Stimulated activated CD8-positive, alpha-beta memory T cell treated with anti-CD3 and anti-CD28 coated beads, Interleukin-4, amount 100 ng/mL, for 4 hours (primary cell): ENCODE measurements around the gene ERBB4.

ENCODE experiments used
- DNase-seq, 2 donors: peaks; one replicate each; pipeline ENCODE4 v3.0.0-alpha.2; 2020; ENCODE audit warnings: low read depth in 2 of 2, low spot score in 1 of 2

ERBB4 gene

GRCh38 chr2:211939177-211939576 lies 599.4 kb downstream of the ERBB4 start:
- DNase-seq: no peak

GRCh38 chr2:211934811-211935210 lies 603.8 kb downstream of the ERBB4 start:
- DNase-seq: no peak

DNA sequence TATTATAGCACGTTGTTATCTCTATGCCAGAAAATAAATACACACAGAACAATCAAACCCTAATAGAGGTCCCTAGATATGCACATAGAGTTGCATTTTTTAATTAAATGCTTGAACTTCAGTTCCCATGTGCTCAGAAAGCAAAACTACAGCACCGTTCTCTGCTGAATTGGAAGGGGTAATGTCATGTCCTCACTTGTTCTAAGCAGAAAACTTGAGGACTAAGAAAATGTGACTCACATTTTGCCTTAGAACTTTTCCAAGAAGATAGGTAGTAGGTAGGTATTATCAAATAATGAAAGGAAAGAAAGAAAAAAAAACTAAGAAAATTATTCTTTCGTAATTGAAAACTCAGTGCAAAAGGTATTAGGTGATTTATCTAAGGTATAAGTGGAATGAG lies 607.3 kb downstream of the ERBB4 start:
- DNase-seq: no peak

GRCh38 chr2:211930331-211930730 lies 608.3 kb downstream of the ERBB4 start:
- no peak for DNase-seq

GRCh38 chr2:211928201-211928600 lies 610.4 kb downstream of the ERBB4 start:
- no peak for DNase-seq

- no peak for DNase-seq
Measured at GRCh38 chr2:211923019-211923418, 615.6 kb downstream of the ERBB4 start.

- no peak for DNase-seq
Measured at GRCh38 chr2:211903961-211904360, 634.6 kb downstream of the ERBB4 start.

GRCh38 chr2:211901226-211901846 lies 637.3 kb downstream of the ERBB4 start:
- DNase-seq: no peak

DNA sequence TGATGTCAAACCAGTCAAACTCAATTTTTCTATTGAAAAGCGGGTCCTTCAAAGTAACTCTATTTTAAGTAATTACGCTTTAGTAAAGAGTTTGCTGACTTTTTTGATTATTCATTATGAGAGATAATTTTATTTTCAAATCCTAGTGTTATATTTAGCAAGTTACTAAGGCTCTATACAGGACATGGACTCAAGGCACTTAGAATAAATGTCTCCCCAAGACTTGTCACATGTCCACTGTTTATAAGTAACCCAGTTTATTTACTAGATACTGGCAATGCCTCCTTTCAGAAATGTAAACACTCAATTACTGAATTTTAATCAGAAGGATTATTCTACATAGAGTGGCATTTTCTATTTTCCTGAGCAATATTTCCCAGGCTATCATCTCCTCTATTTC lies 638.1 kb downstream of the ERBB4 start:
- DNase-seq: no peak

DNA sequence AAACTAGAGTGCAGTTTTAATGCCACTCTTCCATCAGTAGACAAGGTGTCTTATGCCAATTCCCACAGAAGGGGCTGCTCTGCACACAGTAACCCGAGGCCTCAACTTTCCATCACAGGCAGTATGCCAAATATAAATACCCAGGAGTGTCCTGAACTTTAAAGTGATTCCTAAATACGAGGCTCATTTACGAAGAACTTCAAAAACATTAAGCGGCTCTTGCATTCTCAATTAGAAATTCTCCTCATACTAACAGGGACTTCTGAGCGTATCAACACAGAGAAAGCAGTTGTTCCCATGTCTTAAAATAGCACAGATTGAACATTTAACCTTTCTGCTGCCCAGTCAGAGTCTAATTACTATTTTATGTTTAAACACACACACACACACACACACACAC lies 638.6 kb downstream of the ERBB4 start:
- DNase-seq: no peak

DNA sequence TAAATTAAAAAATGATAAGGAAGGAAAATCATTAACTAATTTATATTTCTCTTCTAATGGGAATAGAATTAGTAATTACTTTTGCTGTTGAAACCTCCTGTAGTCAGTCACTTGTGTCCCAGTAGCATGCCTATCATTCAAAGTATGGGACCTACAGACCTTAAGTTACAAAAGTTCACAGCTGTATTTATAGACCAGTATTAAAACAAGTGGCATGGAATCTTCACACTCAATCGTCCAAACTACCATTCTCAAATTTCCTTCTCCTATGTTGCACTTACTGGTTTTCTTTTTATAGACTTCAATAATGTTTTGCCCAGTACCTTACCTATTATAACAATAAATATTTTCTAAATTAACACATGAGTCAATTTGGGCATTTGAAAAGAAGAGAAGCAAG lies 639.9 kb downstream of the ERBB4 start:
- DNase-seq: no peak

GRCh38 chr2:211881449-211881848 lies 657.2 kb downstream of the ERBB4 start:
- DNase-seq: no peak

GRCh38 chr2:211879323-211879722 lies 659.3 kb downstream of the ERBB4 start:
- no peak for DNase-seq

DNA sequence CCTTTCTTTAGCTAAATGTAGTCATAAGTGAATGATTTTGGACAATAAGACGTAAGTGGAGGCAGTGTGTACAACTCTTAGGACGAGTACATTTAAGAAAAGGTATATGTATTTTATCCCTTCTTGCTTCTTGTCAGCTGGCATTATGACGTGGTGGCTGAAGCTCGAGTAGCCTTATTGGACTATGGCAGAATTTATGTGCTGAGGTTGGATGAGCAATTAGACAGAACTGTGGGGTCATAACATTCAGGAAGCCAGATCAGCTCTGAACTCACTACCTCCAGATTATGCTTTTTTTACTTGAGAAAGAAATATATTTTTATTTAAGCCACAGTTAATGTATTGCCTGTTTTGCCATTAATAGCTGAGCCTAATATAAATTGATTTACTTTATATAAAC lies 661.5 kb downstream of the ERBB4 start:
- DNase-seq: no peak

DNA sequence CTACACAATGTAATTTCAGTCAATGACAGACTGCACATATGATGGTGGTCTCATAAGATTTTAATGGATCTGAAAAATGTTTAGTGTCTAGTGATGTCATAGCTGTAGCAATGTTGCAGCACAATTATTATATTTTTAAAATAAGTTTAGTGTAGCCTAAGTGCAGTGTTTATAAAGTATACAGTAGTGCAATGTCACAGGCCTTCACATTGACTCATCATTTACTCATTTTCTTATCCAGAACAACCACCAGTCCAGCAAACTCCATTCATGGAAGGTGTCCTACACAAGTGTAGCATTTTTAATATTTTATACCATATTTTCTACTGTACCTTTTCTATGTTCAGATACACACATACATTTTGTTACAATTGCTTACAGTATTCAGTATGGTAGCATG lies 663.1 kb downstream of the ERBB4 start:
- DNase-seq: no peak

- no peak for DNase-seq
Measured at GRCh38 chr2:211868996-211869533, 669.5 kb downstream of the ERBB4 start.

GRCh38 chr2:211867845-211868451 lies 670.7 kb downstream of the ERBB4 start:
- no peak for DNase-seq

DNA sequence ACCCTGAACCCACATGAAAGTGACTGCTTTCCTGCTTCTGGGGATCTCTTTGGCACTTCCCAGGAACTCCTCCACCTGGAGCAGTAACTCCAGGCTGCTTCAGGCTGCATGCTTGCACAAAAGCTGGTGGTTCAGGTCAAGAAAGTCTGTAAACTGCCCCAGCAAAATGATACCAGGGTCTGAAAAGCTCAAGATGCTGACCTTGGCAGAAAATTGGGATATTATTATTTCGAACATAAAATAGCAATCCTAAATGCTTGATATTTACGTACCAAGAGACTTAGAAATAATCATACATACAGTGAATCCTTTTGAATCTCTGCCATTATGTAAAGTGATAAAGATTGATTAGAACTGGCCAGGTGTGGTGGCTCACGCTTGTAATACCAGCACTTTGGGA lies 674.3 kb downstream of the ERBB4 start:
- no peak for DNase-seq

GRCh38 chr2:211860224-211860623 lies 678.4 kb downstream of the ERBB4 start:
- no peak for DNase-seq

- DNase-seq: no peak
Measured at GRCh38 chr2:211854832-211855231, 683.8 kb downstream of the ERBB4 start.

DNA sequence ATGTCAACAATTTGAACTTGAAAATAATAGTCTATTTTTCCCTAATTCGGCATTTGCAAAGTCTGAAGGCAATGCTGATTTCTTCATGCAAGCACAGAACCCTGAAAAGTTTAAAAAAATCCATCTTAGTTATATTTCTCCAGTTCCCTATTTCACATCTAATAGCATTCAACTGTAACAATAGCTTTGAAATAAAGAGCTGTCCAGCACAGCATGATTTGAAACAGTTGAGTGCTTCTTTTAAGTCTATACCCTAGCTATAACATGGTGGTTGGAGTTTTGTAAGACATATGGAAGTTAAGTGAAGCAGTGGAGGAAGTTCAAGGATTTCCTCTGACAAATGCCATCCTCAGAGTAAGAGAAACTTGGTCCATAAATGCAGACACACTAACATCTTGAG lies 691.9 kb downstream of the ERBB4 start:
- DNase-seq: no peak

DNA sequence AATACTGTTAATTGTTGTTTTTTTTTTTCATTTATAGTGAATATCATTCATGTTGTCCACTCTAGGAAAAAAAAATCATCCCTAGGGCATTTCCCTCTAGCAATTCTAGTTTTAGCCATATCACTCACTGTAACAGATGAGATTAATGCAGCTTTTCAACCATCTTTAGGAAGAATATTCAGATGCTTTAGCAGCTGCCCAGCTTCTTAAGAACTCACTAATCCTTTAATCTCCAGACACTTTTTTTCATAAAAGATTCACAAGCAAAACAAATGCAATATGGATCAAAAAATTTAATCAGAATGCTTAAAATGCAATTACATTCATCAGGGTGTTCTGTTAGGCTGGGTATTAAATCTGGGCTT lies 692.6 kb downstream of the ERBB4 start:
- DNase-seq: no peak
